ENCODE measurements around the gene STIP1. TPM values are rescaled to one million over a fixed set of nuclear protein-coding genes. Genes with fewer than 3 reads are reported as not detected.
A peak's percentile ranks its signal among the peaks of the same experiment; 100 is the strongest.

The STIP1 gene
- total RNA-seq, 1 donor from 2014 or later = 252 TPM

DNA sequence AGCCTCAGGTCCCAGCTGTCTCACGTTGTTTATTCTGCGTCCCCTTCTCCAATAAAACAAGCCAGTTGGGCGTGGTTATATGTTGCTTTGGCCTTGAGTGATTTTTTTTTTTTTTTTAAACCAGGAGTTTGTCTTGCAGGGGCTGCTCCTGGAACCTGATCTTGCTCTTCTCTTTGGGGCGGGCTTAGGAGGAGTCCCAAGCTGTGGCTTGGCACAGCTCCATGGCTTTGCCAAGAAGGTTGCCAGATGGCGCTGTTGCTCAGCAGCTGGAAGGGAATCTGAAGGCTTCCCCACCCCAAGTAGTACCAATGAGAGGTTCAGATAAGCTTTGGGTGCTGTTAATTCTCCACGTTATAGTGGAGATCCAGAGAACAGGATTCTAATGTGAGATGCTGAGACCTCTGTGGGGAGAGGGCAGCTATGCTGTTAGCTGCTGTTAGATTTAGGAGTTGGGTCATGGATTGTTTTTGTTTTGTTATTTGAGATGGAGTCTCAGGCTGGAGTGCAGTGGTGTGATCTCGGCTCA, 18.6 kb downstream of the STIP1 start:
- Mint-ChIP-seq H3K9me3 (no peaks in the 10 kb centered on the region), H3K27ac (no peak overlapping the region), H3K36me3 (peaks cover 34% of the 10 kb centered on the region), H3K4me3 (peak overlapping the region; percentile 44), H3K27me3 (ENCODE audit: insufficient read depth, low read depth) (peaks cover 6% of the 10 kb centered on the region), H3K4me1 (peaks cover 13% of the 10 kb centered on the region)
- H2AFZ ChIP-seq (replicated peaks) = no peak overlapping the region
- no peak for TF ChIP-seq EZH2phosphoT487 (IDR thresholded peaks at IDR 0.05)
- TF ChIP-seq, protein P1, sequence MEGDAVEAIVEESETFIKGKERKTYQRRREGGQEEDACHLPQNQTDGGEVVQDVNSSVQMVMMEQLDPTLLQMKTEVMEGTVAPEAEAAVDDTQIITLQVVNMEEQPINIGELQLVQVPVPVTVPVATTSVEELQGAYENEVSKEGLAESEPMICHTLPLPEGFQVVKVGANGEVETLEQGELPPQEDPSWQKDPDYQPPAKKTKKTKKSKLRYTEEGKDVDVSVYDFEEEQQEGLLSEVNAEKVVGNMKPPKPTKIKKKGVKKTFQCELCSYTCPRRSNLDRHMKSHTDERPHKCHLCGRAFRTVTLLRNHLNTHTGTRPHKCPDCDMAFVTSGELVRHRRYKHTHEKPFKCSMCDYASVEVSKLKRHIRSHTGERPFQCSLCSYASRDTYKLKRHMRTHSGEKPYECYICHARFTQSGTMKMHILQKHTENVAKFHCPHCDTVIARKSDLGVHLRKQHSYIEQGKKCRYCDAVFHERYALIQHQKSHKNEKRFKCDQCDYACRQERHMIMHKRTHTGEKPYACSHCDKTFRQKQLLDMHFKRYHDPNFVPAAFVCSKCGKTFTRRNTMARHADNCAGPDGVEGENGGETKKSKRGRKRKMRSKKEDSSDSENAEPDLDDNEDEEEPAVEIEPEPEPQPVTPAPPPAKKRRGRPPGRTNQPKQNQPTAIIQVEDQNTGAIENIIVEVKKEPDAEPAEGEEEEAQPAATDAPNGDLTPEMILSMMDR (IDR thresholded peaks at IDR 0.05) = peak; percentile 75
- H3K79me2 ChIP-seq (ENCODE audit: low read depth) = no peaks in the 10 kb centered on the region
- no peaks in the 10 kb centered on the region for H3K27me3 ChIP-seq
- peak; percentile 85 for DNase-seq (ENCODE audit: low spot score)
- no peak overlapping the region for H3K27ac ChIP-seq
- H3K4me3 ChIP-seq = no peak overlapping the region
- peaks cover 8% of the 10 kb centered on the region for H3K4me1 ChIP-seq
- H3K36me3 ChIP-seq = no peaks in the 10 kb centered on the region
- H3F3A ChIP-seq (ENCODE audit: low read depth) = peaks cover 40% of the 10 kb centered on the region
- H3K9me3 ChIP-seq (ENCODE audit: low read depth) = no peaks in the 10 kb centered on the region
- H3K4me2 ChIP-seq = no peak overlapping the region
- H4K20me1 ChIP-seq (ENCODE audit: low read depth) = peaks cover 52% of the 10 kb centered on the region
- H3K9ac ChIP-seq = no peak overlapping the region

DNA sequence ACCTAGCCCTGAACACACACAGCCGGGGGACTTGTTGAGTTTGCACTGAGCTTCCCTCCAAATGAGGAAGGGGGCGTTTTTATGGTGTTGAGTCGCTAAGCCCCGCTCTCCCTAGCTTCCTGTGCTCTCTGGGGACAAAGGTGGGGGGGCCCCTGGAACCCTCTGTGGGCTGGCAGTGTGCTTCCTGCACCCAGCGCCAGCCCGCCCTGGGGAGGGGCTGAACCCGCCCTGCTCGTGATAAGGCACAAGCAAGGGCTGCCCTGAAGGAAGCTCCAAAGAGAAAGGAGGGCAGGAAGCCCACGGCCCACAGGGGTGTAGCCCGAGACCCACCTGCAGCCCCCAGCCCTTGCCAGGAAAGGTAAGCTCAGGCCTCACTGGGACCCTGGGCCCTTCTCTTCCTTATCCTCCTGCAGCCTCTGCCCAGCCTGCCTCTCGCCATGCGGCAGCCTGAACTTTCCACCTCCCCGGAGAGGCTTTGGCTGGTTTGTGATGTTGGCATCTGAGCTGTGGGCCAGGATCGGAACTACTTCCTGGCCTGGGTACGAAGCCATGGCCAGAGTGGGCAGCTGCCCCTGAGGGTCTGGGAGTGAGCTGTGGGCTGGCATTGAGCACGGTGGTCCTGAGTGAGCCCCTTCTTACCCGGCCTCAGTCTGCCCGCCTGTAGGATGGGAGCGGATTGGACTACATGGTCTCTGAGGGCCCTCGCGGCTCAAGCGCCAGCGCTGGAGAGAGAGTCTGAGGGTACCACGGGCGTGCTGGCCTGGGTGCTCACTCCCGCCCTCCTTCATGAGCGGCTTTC, 20.7 kb downstream of the STIP1 start, which contains the start of gene FERMT3:
Gene FERMT3 (plus strand): TSS at position 265 of the 799 bp plus-strand sequence. CDS start 644 bp downstream, outside the sequence.
- no peak within 1 kb of the TSS for H2AFZ ChIP-seq (replicated peaks)
- peaks cover 8% of the 10 kb centered on the region for H3K27me3 Mint-ChIP-seq (ENCODE audit: insufficient read depth, low read depth)
- H3K27ac Mint-ChIP-seq = no peak within 1 kb of the TSS
- peaks cover 33% of the 10 kb centered on the region for H3F3A ChIP-seq (ENCODE audit: low read depth)
- no peaks in the 10 kb centered on the region for H3K9me3 ChIP-seq (ENCODE audit: low read depth)
- H3K79me2 ChIP-seq (ENCODE audit: low read depth) = no peaks in the 10 kb centered on the region
- DNase-seq (ENCODE audit: low spot score) = no peak
- H3K27me3 ChIP-seq = no peaks in the 10 kb centered on the region
- H3K36me3 ChIP-seq = no peaks in the 10 kb centered on the region
- H3K4me2 ChIP-seq = no peak within 1 kb of the TSS
- peaks cover 42% of the 10 kb centered on the region for H4K20me1 ChIP-seq (ENCODE audit: low read depth)
- no peak within 1 kb of the TSS for H3K4me3 ChIP-seq
- peaks cover 8% of the 10 kb centered on the region for H3K4me1 ChIP-seq
- H3K27ac ChIP-seq = peak within 1 kb of the TSS; percentile 3
- no peak within 1 kb of the TSS for H3K9ac ChIP-seq
- H3K36me3 Mint-ChIP-seq = peaks cover 21% of the 10 kb centered on the region
- peaks cover 13% of the 10 kb centered on the region for H3K4me1 Mint-ChIP-seq
- H3K4me3 Mint-ChIP-seq = no peak within 1 kb of the TSS
- no peaks in the 10 kb centered on the region for H3K9me3 Mint-ChIP-seq
- TF ChIP-seq, protein P1 (IDR thresholded peaks at IDR 0.05) = no peak
- TF ChIP-seq EZH2 (IDR thresholded peaks at IDR 0.05) = no peak
- TF ChIP-seq EZH2phosphoT487 (IDR thresholded peaks at IDR 0.05) = no peak

DNA sequence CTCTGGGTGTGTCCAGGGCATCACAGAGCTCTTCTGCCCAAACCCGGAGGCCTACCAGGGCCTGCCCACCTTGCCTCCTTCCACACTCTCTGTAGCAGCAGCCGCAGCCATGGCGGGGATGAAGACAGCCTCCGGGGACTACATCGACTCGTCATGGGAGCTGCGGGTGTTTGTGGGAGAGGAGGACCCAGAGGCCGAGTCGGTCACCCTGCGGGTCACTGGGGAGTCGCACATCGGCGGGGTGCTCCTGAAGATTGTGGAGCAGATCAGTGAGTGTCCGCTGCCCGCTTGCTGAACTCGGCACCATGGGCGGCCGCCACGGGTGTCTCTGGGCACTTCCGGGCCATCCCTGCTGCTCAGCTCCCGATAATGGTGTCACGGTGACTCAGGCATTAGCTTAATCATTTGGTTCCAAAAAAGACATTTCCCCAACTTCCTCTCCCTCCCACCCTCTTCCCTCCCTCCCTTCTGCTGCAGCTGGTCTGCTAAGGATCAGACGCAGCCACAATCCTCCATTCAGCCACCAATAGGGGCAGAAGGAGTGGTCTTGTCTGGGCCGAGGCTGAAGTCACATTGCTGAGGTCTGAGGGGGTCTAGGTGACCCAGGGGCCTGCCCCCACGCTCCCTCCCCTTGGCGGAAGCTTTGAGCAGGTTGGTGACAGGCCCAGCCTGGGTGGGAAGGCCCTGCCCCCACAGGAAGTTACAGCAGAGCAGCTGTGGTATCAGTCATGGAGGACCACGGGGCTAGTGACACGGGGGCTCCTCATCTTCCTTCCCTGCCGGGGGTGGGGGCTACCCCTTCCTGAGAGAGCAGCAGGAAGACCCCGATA, 21.5 kb downstream of the STIP1 start:
- TF ChIP-seq EZH2phosphoT487 (IDR thresholded peaks at IDR 0.05) (no peak), EZH2 (IDR thresholded peaks at IDR 0.05) (no peak)
- TF ChIP-seq, protein P1 (IDR thresholded peaks at IDR 0.05) = no peak
- Histone ChIP-seq H2AFZ (replicated peaks) (no peak overlapping the region), H3K9ac (no peak overlapping the region), H3K27me3 (no peaks in the 10 kb centered on the region), H4K20me1 (ENCODE audit: low read depth) (peaks cover 34% of the 10 kb centered on the region), H3K4me2 (no peak overlapping the region), H3K36me3 (no peaks in the 10 kb centered on the region), H3F3A (ENCODE audit: low read depth) (peaks cover 28% of the 10 kb centered on the region), H3K27ac (no peak overlapping the region), H3K79me2 (ENCODE audit: low read depth) (no peaks in the 10 kb centered on the region), H3K9me3 (ENCODE audit: low read depth) (no peaks in the 10 kb centered on the region), H3K4me1 (peaks cover 8% of the 10 kb centered on the region), H3K4me3 (no peak overlapping the region)
- Mint-ChIP-seq H3K27ac (no peak overlapping the region), H3K9me3 (no peaks in the 10 kb centered on the region), H3K27me3 (ENCODE audit: insufficient read depth, low read depth) (peaks cover 8% of the 10 kb centered on the region), H3K4me3 (no peak overlapping the region), H3K4me1 (peaks cover 16% of the 10 kb centered on the region), H3K36me3 (peaks cover 17% of the 10 kb centered on the region)
- DNase-seq (ENCODE audit: low spot score) = peak; percentile 2
